HepG2 (cell line): ENCODE results near the gene USP5. TPM values are rescaled to one million over a fixed set of nuclear protein-coding genes. Genes with fewer than 3 reads are reported as not detected.
A peak's percentile ranks its signal among the peaks of the same experiment; 100 is the strongest.

Source experiments
- ESRRA ChIP-seq: sonication (generic); formaldehyde crosslinking; IDR thresholded peaks from 2 replicates; pipeline ENCODE4 v1.5.1; 2020; ENCODE audit warnings: mild to moderate bottlenecking, low read depth, missing genetic modification reagents
- FIP1L1 ChIP-seq: fragments of 200-400 bp; formaldehyde crosslinking; IDR thresholded peaks from 2 replicates; pipeline ENCODE4 v1.6.1; 2018; ENCODE audit warnings: low read depth, mild to moderate bottlenecking, low read length, moderate library complexity, borderline replicate concordance; ENCODE audit not compliant: insufficient read depth
- FOSL2 ChIP-seq: sonication (generic); formaldehyde crosslinking; IDR thresholded peaks from 2 replicates; pipeline ENCODE4 v1.4.0; 2020; ENCODE audit warnings: missing genetic modification reagents
- GABPA ChIP-seq, 2 experiments: IDR thresholded peaks; 2 replicates each; pipeline ENCODE4 v1.6.1; 2011 to 2016; ENCODE audit warnings: low read depth in 2 of 2, low read length in 1 of 2, missing biosample characterization in 1 of 2, missing genetic modification characterization in 1 of 2
- HNRNPK ChIP-seq: fragments of 200-400 bp; formaldehyde crosslinking; IDR thresholded peaks from 2 replicates; pipeline ENCODE4 v1.6.1; 2018; ENCODE audit warnings: low read length, low read depth, moderate library complexity, mild to moderate bottlenecking; ENCODE audit not compliant: poor library complexity, severe bottlenecking
- IKZF5 ChIP-seq: IDR thresholded peaks from 2 replicates; pipeline ENCODE4 v1.6.1; 2018; ENCODE audit warnings: missing genetic modification reagents, mild to moderate bottlenecking, missing compliant biosample characterization
- MATR3 ChIP-seq: sonication (generic); formaldehyde crosslinking; IDR thresholded peaks from 2 replicates; pipeline ENCODE4 v1.4.0; 2020; ENCODE audit warnings: missing genetic modification reagents
- MAX ChIP-seq: IDR thresholded peaks from 2 replicates; pipeline ENCODE4 v1.6.1; 2012; ENCODE audit warnings: inconsistent platforms
- NR2F6 ChIP-seq, 2 experiments: IDR thresholded peaks; 2 replicates each; pipeline ENCODE4 v1.6.1; 2016; ENCODE audit warnings: antibody characterized with exemption in 1 of 2, mild to moderate bottlenecking in 1 of 2
- POLR2AphosphoS5 ChIP-seq: IDR thresholded peaks from 2 replicates; pipeline ENCODE4 v1.6.1; 2012; ENCODE audit warnings: low read depth, low read length
- SOX5 ChIP-seq: IDR thresholded peaks from 2 replicates; pipeline ENCODE4 v1.6.1; 2016; ENCODE audit warnings: borderline replicate concordance
- TAF1 ChIP-seq: sonication (generic); formaldehyde crosslinking; IDR thresholded peaks from 2 replicates; pipeline ENCODE4 v1.4.0; 2020; ENCODE audit warnings: missing genetic modification reagents
- TEF ChIP-seq: sonication (generic); formaldehyde crosslinking; IDR thresholded peaks from 2 replicates; pipeline ENCODE4 v1.5.0; 2020; ENCODE audit warnings: missing genetic modification reagents
- TRAFD1 ChIP-seq: sonication (generic); formaldehyde crosslinking; IDR thresholded peaks from 2 replicates; pipeline ENCODE4 v1.5.1; 2020; ENCODE audit warnings: missing genetic modification reagents, mild to moderate bottlenecking, borderline replicate concordance
- ZFP36 ChIP-seq: fragments of 150-350 bp; IDR thresholded peaks from 2 replicates; pipeline ENCODE4 v1.6.1; 2018; ENCODE audit warnings: borderline replicate concordance, low read length, low read depth; ENCODE audit not compliant: partially characterized antibody
- ZGPAT ChIP-seq: IDR thresholded peaks from 2 replicates; pipeline ENCODE4 v1.6.1; 2016; ENCODE audit warnings: mild to moderate bottlenecking
- ZNF3 ChIP-seq: IDR thresholded peaks from 2 replicates; pipeline ENCODE4 v1.7.0; 2017; ENCODE audit warnings: inconsistent platforms
- ZNF614 ChIP-seq: IDR thresholded peaks from 2 replicates; pipeline ENCODE4 v1.6.1; 2018; ENCODE audit warnings: missing biosample characterization, missing genetic modification reagents, inconsistent platforms, borderline replicate concordance
- ZNF639 ChIP-seq: conservative IDR thresholded peaks from 2 replicates; pipeline ENCODE4 v1.6.1; 2018; ENCODE audit warnings: missing genetic modification reagents
- ZNF710 ChIP-seq: sonication (generic); formaldehyde crosslinking; IDR thresholded peaks from 2 replicates; pipeline ENCODE4 v1.5.0; 2020; ENCODE audit warnings: mild to moderate bottlenecking, missing genetic modification reagents, borderline replicate concordance
- polyA plus RNA-seq, 8 experiments: library from polyadenylated mRNA; depleted of rRNA in 3 of 8; stranded (reverse) in 7 of 8; unstranded in 1 of 8; fragments of >200 nt; fragmentation: Illumina TruSeq in 4 of 8; extraction: Trizol in 4 of 8; gene quantifications; 2 replicates each; pipeline versions ENCODE4 v1.2.1 to v1.2.3, GENCODE V29; 2011 to 2016; ENCODE audit warnings: low read depth in 4 of 8, missing spikeins in 1 of 8, mixed read lengths in 1 of 8; ENCODE audit not compliant: insufficient read depth in 1 of 8
- total RNA-seq, 5 experiments: library from RNA; depleted of rRNA; stranded (reverse); fragments of >200 nt; fragmentation: Illumina TruSeq; extraction: Trizol; gene quantifications; 2 replicates each; pipeline ENCODE4 v1.2.3, GENCODE V29; 2016; ENCODE audit warnings: low read depth in 1 of 5

The USP5 gene
- total and polyA plus RNA-seq, 2 of the 13 experiments (the other 11 are each of a cell fraction or from before 2014, with no cell fraction given): 39.6 to 56.0 TPM

- no peak for TF ChIP-seq TRAFD1 (CRISPR knock-in tag)
- TF ChIP-seq IKZF5 (CRISPR knock-in tag): peak; percentile 57; the same call in 1 of the 2 replicates
- TF ChIP-seq NR2F6 (IDR thresholded peaks at IDR 0.05): no peak
- TF ChIP-seq NR2F6 (CRISPR knock-in tag; IDR thresholded peaks at IDR 0.05): no peak
- no peak for TF ChIP-seq TEF
- TF ChIP-seq FOSL2 (CRISPR knock-in tag): peak; percentile 20; the same call in 1 of the 2 replicates
- no peak for TF ChIP-seq ZGPAT (CRISPR knock-in tag)
- TF ChIP-seq SOX5 (CRISPR knock-in tag): no peak
- no peak for TF ChIP-seq GABPA (IDR thresholded peaks at IDR 0.05; ENCODE audit: low read depth, low read length)
- peak; percentile 62 for TF ChIP-seq GABPA (CRISPR knock-in tag; IDR thresholded peaks at IDR 0.05; ENCODE audit: low read depth)
- TF ChIP-seq FIP1L1: no peak
- 0 out of 2 replicates have a peak, but pooled peaks have one; percentile 14 for TF ChIP-seq TAF1 (CRISPR knock-in tag)
- no peak for TF ChIP-seq ZFP36
- TF ChIP-seq ZNF614: 0 out of 2 replicates have a peak, but pooled peaks have one; percentile 27
- no peak for TF ChIP-seq ESRRA (CRISPR knock-in tag)
- TF ChIP-seq MAX: peak; percentile 81
- no peak for TF ChIP-seq MATR3
- no peak for TF ChIP-seq ZNF3 (CRISPR knock-in tag)
- TF ChIP-seq ZNF639 (CRISPR knock-in tag): no peak
- TF ChIP-seq HNRNPK: no peak
- TF ChIP-seq ZNF710 (CRISPR knock-in tag): no peak
- TF ChIP-seq POLR2AphosphoS5: peak; percentile 76
Measured at GRCh38 chr12:6851153-6851920, 613 bp upstream of the USP5 start, which contains the start of gene CDCA3 (continued).
